ENCODE data around the gene PRKD1.
"Not testable (repeated sequence)": the region's sequence is repeated elsewhere in the genome, so short reads cannot be mapped to it uniquely, and the experiment has no call there.

DNA sequence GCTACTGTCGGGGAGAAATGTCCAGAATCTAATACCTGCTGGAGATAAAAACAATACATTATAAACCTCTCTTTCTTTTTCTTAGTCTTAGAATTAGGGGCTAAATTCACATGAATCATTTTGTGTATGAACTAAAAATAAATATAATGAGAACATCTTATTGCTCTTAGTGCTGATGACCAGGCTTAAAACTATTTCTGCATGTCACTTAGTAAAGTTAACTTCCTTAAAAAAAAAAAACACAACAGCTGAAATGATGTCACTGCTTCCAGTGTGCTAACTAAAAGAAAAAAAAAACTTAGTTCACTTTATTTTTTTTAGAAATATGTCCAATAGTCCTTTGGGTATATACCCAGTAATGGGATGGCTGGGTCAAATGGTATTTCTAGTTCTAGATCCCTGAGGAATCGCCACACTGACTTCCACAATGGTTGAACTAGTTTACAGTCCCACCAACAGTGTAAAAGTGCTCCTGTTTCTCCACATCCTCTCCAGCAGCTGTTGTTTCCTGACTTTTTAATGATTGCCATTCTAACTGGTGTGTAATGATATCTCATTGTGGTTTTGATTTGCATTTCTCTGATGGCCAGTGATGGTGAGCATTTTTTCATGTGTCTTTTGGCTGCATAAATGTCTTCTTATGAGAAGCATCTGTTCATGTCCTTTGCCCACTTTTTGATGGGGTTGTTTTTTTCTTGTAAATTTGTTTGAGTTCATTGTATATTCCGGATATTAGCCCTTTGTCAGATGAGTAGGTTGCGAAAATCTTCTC, 200.9 kb downstream of the PRKD1 start:
- TF ChIP-seq POLR2A (IDR thresholded peaks at IDR 0.05): not testable (repeated sequence)
- TF ChIP-seq, protein P1, sequence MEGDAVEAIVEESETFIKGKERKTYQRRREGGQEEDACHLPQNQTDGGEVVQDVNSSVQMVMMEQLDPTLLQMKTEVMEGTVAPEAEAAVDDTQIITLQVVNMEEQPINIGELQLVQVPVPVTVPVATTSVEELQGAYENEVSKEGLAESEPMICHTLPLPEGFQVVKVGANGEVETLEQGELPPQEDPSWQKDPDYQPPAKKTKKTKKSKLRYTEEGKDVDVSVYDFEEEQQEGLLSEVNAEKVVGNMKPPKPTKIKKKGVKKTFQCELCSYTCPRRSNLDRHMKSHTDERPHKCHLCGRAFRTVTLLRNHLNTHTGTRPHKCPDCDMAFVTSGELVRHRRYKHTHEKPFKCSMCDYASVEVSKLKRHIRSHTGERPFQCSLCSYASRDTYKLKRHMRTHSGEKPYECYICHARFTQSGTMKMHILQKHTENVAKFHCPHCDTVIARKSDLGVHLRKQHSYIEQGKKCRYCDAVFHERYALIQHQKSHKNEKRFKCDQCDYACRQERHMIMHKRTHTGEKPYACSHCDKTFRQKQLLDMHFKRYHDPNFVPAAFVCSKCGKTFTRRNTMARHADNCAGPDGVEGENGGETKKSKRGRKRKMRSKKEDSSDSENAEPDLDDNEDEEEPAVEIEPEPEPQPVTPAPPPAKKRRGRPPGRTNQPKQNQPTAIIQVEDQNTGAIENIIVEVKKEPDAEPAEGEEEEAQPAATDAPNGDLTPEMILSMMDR (IDR thresholded peaks at IDR 0.05): not testable (repeated sequence)

Measured in tibial nerve (tissue), 3 donors.